Superior temporal gyrus (tissue), 1 donor: ENCODE measurements around the gene ADAMTS6.

ENCODE experiments used
- DNase-seq: peaks from one replicate; pipeline ENCODE4 v3.0.0-alpha.2; 2016; ENCODE audit errors: extremely low spot score

The ADAMTS6 gene

DNA sequence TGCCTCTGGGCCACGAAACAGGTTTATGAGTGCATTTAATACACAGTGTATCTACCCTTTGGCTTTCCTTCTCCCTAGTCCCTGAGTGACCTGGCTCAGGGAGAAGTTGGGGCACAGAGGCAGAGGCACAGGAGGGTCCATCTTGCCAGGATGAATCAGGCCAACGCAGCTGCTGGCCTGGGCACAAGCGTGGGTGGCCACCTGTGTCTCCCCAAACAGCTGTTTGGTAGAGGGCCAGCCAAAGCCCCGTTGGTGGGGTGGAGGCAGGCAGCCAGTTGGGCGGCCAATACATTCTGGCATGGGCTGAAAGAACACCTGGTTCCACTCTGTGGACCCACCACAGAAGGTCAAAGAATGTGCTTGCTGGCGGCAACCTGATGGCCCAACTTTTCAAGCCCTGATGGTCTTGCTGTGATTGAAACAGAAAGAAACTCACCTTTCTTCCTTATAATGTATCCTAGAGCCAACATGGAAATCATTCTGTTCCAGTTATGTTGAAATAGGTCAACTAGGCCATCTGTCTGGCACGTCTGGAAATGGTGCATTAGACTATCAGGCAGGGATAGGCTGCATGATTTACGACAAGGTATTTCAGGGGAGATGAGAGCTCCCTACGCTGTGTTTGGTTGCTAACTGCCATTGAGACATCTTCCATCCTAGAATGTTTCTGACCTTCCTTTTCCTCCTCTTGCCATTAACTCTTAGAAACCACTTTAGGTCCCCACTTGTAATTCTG, 337.4 kb downstream of the ADAMTS6 start:
- DNase-seq: no peak

- DNase-seq: no peak
Measured at GRCh38 chr5:65142511-65143011, 339.2 kb downstream of the ADAMTS6 start.

DNA sequence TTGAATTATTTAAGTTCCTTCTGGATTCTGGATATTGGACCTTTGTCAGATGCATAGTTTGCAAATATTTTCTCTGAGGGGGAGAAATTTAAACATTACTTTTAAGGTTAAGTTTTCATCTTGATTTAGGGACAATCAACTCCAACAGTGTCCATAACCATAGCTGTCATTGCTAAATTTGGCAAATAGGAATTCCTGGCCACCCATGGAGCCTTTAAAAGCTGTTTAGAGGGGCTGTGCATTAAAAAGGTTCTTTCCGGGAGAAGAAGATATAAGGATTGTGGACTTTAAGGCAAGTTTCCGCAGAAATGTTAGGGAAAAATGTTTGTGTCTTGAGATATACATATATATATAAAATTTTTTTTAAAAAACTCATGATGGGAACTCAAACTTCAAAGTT, 339.7 kb downstream of the ADAMTS6 start:
- no peak for DNase-seq

DNA sequence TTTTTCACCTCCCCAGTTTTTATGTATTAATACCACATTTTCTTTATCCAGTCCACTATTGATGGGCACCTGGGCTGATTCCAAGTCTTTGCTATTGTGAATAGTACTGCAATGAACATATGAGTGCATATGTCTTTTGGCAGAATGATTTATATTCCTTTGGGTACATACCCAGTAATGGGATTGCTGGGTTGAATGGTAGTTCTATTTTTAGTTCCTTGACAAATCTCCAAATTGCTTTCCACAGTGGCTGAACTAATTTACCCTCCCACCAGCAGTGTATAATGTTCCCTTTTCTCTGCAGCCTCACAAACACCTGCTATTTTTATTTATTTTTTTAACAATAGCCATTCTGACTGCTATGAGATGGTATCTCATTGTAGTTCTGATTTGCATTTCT, 340.2 kb downstream of the ADAMTS6 start:
- no peak for DNase-seq

- no peak for DNase-seq
Measured at GRCh38 chr5:65137631-65138030, 344.1 kb downstream of the ADAMTS6 start.

DNA sequence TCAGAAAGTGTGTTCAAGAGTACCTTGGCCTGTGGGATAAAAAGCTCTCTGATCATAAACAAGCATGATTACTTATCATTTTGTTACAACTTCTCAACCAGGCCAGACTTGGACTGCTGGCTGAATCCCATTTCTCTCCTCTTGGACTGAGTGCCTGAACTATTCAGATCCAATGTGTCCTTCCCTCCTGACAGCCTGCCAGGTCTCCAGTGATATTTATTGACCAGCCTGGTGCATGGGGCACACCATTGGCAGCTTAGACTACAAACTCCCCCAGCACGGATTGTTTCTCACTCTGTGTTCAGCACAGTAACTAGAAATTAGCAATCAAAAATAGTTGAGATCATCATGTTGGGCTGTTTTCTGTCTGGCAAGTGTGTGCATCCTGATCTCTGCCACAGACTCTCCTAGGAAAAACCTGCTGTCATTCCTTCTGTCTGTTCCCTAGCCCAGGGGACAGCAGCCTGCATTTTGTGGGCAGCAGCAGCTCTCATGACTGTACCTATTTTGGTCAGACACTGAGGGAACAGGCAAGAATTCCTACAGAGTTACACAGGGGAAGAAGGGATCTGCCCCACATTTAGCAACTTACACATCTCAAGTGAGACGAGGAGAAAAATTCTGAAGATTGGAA, 348.1 kb downstream of the ADAMTS6 start:
- DNase-seq: peak; percentile 48

- no peak for DNase-seq
Measured at GRCh38 chr5:65132386-65132785, 349.3 kb downstream of the ADAMTS6 start.

DNA sequence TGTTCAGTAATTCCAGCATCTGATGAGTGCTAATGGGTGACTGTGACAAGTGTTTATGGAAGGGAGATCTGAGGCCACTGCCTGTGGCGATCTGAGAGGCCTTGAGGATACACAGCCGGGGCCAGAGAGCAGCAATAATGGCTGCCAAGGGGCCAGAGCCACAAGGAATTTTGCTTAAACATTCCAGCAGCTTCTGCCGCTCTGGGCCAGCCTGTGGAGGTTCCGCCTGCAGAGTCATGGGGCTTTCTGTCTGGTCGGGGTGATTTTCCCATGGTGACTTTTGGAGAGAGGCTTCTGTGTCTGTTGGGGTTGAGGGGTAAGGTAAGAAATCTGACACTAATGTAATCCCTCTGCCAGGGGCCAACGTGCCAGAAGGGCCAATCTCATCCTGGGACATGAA, 353.5 kb downstream of the ADAMTS6 start:
- DNase-seq: no peak

DNA sequence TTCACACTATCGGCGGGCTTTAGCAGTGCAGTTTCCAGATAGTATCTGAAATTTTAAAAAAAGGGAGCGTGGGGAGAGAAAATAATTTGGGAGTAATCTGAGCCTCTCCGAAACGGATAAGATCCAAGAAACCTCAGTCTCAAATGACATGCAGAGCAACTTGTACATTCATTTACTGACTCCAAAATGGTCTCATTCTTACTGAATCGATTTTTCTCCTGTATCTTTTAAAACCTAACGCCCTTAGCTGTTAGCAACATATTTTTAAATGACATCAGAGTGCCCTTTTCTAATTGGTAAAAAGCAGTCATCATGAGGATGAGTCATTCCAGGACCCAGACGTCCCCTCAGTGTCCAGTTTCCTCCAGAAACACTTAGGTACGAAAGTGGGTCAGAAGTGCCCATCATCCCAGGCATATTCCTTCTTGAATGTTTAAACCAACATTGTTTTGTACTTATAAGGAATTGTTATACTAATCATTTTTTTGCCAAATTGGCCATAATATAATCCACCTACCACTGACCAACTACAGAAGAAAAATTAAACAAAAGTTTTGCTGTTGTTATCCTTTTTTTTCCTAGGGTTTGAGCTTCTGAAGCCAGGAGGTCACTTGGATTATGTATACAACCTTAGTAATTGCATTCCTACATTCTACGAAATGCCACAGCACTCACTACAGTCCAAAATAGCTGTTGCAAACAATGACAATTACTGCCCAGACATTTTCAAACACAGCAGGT, 354.4 kb downstream of the ADAMTS6 start:
- no peak for DNase-seq

DNA sequence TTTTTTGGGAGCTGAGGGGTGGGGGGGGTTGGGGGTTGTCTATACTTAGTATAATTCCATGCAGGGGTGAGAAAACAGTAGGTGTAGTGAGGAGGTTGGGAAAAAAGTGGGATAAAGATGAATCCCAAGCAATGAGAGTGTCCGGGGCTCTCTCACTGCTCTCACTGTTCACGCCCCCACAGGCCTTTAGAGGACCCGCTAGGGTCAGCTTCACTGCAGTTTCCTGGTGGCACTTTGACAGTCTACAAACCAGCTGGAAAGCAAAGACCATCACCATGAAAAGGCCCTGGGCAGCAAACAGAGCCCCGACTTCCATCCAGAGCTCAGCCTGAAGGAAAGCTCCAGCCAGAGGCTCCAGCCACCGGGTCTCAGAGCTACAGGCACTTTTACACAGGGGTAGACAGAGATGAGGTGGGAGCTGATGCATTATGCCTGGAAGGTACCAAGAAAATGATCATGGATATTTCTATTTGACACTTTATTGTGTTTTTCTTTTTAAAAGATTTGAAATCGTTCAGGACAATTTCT, 355.1 kb downstream of the ADAMTS6 start:
- DNase-seq: no peak

DNA sequence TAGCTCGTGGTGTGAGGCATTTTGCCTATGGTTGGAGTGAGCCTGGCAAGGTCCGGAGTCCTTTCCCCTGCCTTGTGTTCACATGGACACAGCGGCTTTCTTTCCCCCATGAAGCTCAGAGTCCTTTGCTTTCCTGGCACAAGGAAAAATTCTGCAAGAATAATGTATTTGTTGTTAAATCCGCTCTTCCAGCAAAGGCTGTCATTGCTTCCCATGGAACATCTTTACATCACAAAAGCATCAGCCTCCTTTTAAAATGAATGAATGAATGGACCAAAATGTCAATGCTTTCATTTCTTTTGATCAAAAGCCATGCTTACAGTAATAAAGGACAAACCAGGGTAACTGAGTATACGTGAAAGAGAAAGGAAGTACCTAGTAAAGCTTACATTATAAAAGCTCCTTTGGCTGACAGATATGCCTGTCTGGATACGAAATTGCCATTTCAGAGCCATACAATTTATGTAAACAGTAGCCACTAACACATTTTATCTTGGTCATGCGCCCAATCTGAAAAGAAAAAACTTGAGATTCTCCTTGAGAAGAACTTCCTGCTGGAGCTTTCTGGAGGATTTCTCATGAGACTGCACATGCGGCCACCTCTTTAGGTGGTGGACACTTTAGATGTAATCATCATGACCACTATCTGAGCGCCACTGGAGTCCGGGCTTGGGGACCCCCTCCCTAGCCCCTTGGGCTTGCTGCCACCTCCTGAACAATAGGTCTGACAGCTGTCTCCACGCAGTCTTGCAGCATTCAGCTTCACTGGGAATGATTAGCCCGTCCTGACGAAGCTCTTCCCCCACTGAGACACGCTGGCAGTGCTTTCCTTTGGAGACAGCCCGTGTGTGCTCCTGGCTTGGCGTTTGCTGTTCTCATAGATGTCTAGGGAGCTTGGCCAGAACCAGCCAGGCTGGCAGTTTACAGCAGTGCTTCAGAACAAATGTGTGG, 355.9 kb downstream of the ADAMTS6 start:
- peak; percentile 72 for DNase-seq

- no peak for DNase-seq
Measured at GRCh38 chr5:65121880-65122436, 359.8 kb downstream of the ADAMTS6 start.

DNA sequence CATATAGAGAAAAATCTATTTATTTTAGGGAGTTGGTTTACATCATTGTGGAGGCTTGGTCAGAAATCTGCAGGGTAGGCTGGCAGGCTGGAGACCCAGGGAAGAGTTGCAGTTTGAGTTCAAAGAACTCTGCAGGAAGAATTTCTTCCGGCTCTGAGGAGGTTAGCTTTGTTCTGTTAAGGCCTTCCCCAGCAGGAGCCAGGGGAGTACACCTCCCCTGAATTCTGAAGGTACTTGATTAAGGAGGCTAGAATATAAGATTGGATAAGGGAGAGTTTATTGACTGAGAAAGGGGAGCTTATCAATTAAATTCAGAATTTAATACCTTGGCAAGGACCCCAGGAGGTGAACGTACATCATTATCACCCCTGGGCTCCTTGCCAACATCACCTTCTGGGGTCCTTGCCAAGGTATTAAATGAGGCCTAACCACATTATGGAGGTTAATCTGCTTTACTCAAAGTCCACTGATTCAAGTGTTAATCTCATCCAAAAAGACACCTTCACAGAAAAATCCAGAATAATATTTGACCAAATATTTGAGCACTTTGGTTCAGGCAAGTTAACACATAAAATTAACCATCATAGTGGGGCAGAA, 361.3 kb downstream of the ADAMTS6 start:
- DNase-seq: no peak

- no peak for DNase-seq
Measured at GRCh38 chr5:65117525-65117924, 364.2 kb downstream of the ADAMTS6 start.

DNA sequence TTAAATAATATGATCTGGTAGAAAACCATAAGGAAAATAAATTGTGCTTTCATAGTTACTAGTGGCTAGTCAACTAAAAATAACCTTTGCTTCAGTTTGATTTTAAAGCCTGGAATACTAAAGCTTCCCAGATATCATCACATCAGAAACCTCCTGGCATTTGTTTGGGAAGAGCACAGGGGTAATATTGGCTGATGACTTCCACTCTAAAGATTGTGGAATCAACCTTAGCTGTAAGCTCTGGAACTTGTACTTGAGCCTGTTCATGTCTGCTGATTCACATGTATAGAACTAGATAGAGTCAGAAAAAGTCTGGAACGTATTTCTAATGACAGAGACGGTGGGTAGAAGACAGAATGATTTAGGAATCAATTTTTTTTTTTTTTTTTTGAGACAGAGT, 367.9 kb downstream of the ADAMTS6 start:
- DNase-seq: no peak

DNA sequence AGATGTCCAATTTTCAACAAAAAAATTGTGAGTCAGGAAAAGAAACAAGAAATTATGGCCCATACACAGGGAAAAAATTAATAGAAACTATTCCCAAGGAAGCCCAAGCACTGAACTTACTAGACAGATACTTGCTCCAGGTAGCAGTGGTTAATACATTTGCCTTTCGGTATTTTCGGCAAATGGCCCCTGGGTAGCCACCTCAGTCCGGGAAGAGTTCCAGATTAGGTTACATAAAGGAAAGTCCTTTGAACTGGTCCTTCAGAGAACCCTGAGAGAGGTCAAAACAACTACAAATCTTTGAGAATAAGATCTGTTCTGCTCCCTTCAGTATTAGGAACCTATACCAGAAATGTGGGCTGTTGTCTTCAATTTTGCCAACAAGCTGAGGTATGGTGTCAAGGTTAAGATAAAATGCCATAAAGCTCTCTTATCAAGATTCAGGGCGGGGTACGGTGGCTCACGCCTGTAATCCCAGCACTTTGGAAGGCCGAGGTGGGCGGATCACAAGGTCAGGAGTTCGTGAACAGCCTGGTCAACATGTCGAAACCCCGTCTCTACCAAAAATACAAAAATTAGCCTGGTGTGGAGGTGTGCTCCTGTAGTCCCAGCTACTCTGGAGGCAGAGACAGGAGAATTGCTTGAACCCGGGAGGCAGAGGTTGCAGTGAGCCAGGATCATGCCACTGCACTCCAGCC, 369.6 kb downstream of the ADAMTS6 start:
- DNase-seq: no peak

DNA sequence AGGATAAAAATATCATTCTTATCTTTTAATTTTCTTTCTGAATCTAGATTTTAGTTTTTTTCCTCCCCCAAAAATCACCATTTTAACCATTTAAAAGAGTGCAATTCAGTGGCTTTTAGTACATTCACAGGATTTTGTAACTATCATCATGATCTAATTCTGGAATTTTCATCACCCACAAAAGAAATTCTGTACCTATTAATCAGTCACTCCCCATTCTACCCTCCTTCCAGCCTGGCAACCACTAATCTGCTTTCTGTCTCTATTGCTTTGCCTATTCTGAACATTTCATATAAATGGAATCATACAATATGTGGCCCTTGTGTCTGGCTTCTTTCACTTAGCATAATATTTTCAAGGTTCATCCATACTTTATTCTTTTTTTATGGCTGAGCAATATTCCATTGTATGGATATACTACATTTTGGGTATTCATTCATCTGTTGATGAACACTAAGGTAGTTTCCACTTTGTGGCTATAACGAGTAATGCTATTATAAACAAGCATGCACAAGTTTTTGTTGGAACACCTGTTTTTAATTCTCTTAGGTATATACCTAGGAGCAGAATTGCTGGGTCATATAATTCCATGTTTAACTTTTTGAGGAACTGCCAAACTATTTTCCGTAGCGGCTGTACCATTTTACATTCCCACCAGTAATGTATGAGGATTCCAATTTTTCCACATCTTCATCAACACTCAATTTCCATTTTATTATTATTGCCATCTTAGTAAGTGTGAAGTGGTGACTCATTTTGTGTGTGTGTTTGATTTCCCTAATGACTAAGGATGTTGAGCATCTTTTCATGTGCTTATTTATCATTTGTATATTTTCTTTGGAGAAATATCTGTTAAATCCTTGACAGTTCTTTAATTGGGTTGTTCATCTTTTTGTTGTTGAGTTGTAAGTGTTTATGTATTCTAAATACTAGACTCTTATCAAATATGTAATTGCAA, 372.7 kb downstream of the ADAMTS6 start:
- no peak for DNase-seq

GRCh38 chr5:65105301-65105700, 376.4 kb downstream of the ADAMTS6 start:
- no peak for DNase-seq

GRCh38 chr5:65104831-65105230, 376.9 kb downstream of the ADAMTS6 start:
- DNase-seq: no peak
